HEK293T (cell line): ENCODE data around the gene HMGA1.

Source experiments
- CTCF ChIA-PET: fragments of 350-600 bp; formaldehyde crosslinking; extraction: SDS; loops from one replicate; lab custom pipeline; 2021; ENCODE audit warnings: antibody characterized with exemption, inconsistent platforms; lab: Yijun Ruan, JAX
- POLR2A ChIA-PET: fragments of 350-600 bp; formaldehyde crosslinking; extraction: SDS; loops from one replicate; lab custom pipeline; 2020; ENCODE audit warnings: antibody characterized with exemption, inconsistent platforms; lab: Yijun Ruan, JAX
- DNase-seq: peaks from one replicate; pipeline ENCODE4 v3.0.0; 2012; ENCODE audit warnings: mixed read lengths; ENCODE audit errors: extremely low spot score
- ARNT ChIP-seq: fragments of 450-650 bp; IDR thresholded peaks from 2 replicates; pipeline ENCODE4 v1.6.1; 2017; ENCODE audit warnings: mild to moderate bottlenecking
- BHLHE40 ChIP-seq: fragments of 450-650 bp; IDR thresholded peaks from 2 replicates; pipeline ENCODE4 v1.6.1; 2016; ENCODE audit warnings: mild to moderate bottlenecking, moderate library complexity, borderline replicate concordance
- CTBP1 ChIP-seq: fragments of 450-650 bp; IDR thresholded peaks from 2 replicates; pipeline ENCODE4 v1.6.1; 2016; ENCODE audit warnings: borderline replicate concordance
- ELF4 ChIP-seq: fragments of 450-650 bp; IDR thresholded peaks from 2 replicates; pipeline ENCODE4 v1.6.1; 2017; ENCODE audit warnings: antibody characterized with exemption
- FOXA1 ChIP-seq: fragments of 450-650 bp; IDR thresholded peaks from 2 replicates; pipeline ENCODE4 v1.6.1; 2016; ENCODE audit warnings: mild to moderate bottlenecking
- FOXK2 ChIP-seq: fragments of 450-650 bp; IDR thresholded peaks from 2 replicates; pipeline ENCODE4 v1.6.1; 2016; ENCODE audit warnings: mild to moderate bottlenecking
- FOXM1 ChIP-seq: fragments of 450-650 bp; IDR thresholded peaks from 2 replicates; pipeline ENCODE4 v1.6.1; 2017; ENCODE audit warnings: mild to moderate bottlenecking, borderline replicate concordance
- HDGF ChIP-seq: fragments of 450-650 bp; IDR thresholded peaks from 2 replicates; pipeline ENCODE4 v1.6.1; 2017; ENCODE audit warnings: antibody characterized with exemption, borderline replicate concordance
- L3MBTL2 ChIP-seq: fragments of 450-650 bp; conservative IDR thresholded peaks from 2 replicates; pipeline ENCODE4 v1.6.1; 2016; ENCODE audit warnings: mild to moderate bottlenecking
- LEF1 ChIP-seq: fragments of 450-650 bp; IDR thresholded peaks from 2 replicates; pipeline ENCODE4 v1.6.1; 2017; ENCODE audit warnings: mild to moderate bottlenecking, borderline replicate concordance
- NFRKB ChIP-seq: fragments of 450-650 bp; IDR thresholded peaks from 2 replicates; pipeline ENCODE4 v1.6.1; 2016; ENCODE audit warnings: mild to moderate bottlenecking, moderate library complexity
- PKNOX1 ChIP-seq: fragments of 450-650 bp; IDR thresholded peaks from 2 replicates; pipeline ENCODE4 v1.6.1; 2016
- SP1 ChIP-seq: fragments of 450-650 bp; IDR thresholded peaks from 2 replicates; pipeline ENCODE4 v1.6.1; 2017
- SUZ12 ChIP-seq: fragments of 450-650 bp; IDR thresholded peaks from 2 replicates; pipeline ENCODE4 v1.6.1; 2016; ENCODE audit warnings: mild to moderate bottlenecking
- TARDBP ChIP-seq: fragments of 450-650 bp; IDR thresholded peaks from 2 replicates; pipeline ENCODE4 v1.6.1; 2016
- ZNF384 ChIP-seq: fragments of 450-650 bp; IDR thresholded peaks from 2 replicates; pipeline ENCODE4 v1.6.1; 2016

Gene HMGA1

GRCh38 chr6:34205466-34205865, 31.2 kb upstream of the HMGA1 start:
- DNase-seq, result no peak
- no peak for TF ChIP-seq FOXM1
- TF ChIP-seq ELF4, result no peak
- no peak for TF ChIP-seq SUZ12
- TF ChIP-seq FOXK2, result no peak
- TF ChIP-seq PKNOX1, result no peak
- no peak for TF ChIP-seq L3MBTL2
- POLR2A ChIA-PET, result interaction anchor here (0.7 kb wide), 1 partner anchor 31 kb away, joined by 3 read pairs; the partner anchor contains the start of gene HMGA1
- CTCF ChIA-PET, result interaction anchor here (2.0 kb wide), 1 partner anchor 9 kb away, joined by 10 read pairs; no protein-coding TSS in a partner anchor

GRCh38 chr6:34205916-34206315, 30.8 kb upstream of the HMGA1 start:
- TF ChIP-seq ZNF384, result no peak
- TF ChIP-seq LEF1, result no peak
- CTCF ChIA-PET, result interaction anchor here (2.0 kb wide), 1 partner anchor 10 kb away, joined by 10 read pairs; no protein-coding TSS in a partner anchor
- POLR2A ChIA-PET, result interaction anchor here (0.7 kb wide), 1 partner anchor 31 kb away, joined by 3 read pairs; the partner anchor contains the start of gene HMGA1
- no peak for DNase-seq

GRCh38 chr6:34206726-34207125, 29.9 kb upstream of the HMGA1 start:
- no peak for TF ChIP-seq PKNOX1
- TF ChIP-seq FOXA1, result no peak
- TF ChIP-seq TARDBP, result no peak
- TF ChIP-seq BHLHE40, result no peak
- TF ChIP-seq SUZ12, result no peak
- no peak for TF ChIP-seq ARNT
- no peak for TF ChIP-seq SP1
- TF ChIP-seq NFRKB, result no peak
- no peak for TF ChIP-seq ZNF384
- no peak for TF ChIP-seq LEF1
- CTCF ChIA-PET, result interaction anchor here (1.6 kb wide), 1 partner anchor 11 kb away, joined by 4 read pairs; no protein-coding TSS in a partner anchor
- DNase-seq, result no peak
- POLR2A ChIA-PET, result no interaction called here

- no peak for TF ChIP-seq LEF1
- DNase-seq, result no peak
- ChIA-PET CTCF (interaction anchor here (1.6 kb wide), 1 partner anchor 12 kb away, joined by 4 read pairs; no protein-coding TSS in a partner anchor), POLR2A (no interaction called here)
Observed at GRCh38 chr6:34207695-34208443, 28.8 kb upstream of the HMGA1 start.

- POLR2A ChIA-PET, result interaction anchor here (1.0 kb wide), 1 partner anchor 10 kb away, joined by 3 read pairs; no protein-coding TSS in a partner anchor
- CTCF ChIA-PET, result no interaction called here
- DNase-seq, result no peak
- no peak for TF ChIP-seq HDGF
- no peak for TF ChIP-seq NFRKB
- no peak for TF ChIP-seq BHLHE40
- no peak for TF ChIP-seq ELF4
Observed at GRCh38 chr6:34213772-34214171, 22.9 kb upstream of the HMGA1 start.

- DNase-seq, result no peak
- CTCF ChIA-PET, result no interaction called here
- POLR2A ChIA-PET, result no interaction called here
- TF ChIP-seq L3MBTL2, result no peak
- TF ChIP-seq FOXK2, result no peak
- TF ChIP-seq LEF1, result no peak
- no peak for TF ChIP-seq ARNT
- no peak for TF ChIP-seq CTBP1
- no peak for TF ChIP-seq ZNF384
- no peak for TF ChIP-seq FOXM1
- TF ChIP-seq NFRKB, result no peak
- no peak for TF ChIP-seq TARDBP
- TF ChIP-seq HDGF, result no peak
- TF ChIP-seq SUZ12, result no peak
- TF ChIP-seq PKNOX1, result no peak
- TF ChIP-seq SP1, result no peak
Observed at GRCh38 chr6:34218691-34219090, 18.0 kb upstream of the HMGA1 start.
